H9 (cell line): Measurements from ENCODE around the gene ATP5F1B. TPM values are rescaled to one million over a fixed set of nuclear protein-coding genes. Genes with fewer than 3 reads are reported as not detected.

Source experiments
- DNase-seq: peaks from one replicate; pipeline ENCODE4 v3.0.0-alpha.2; 2017
- H2AFZ ChIP-seq: one replicate; pipeline ENCODE4 v1.6.1; 2013; ENCODE audit warnings: mild to moderate bottlenecking, low read length, control low read depth, moderate library complexity
- H2AK5ac ChIP-seq: 2 replicates; pipeline ENCODE4 v1.6.1; 2013; ENCODE audit warnings: low read length, control low read depth, mixed read lengths; ENCODE audit not compliant: insufficient read length
- H2BK120ac ChIP-seq: one replicate; pipeline ENCODE4 v1.6.1; 2013; ENCODE audit warnings: low read depth, mild to moderate bottlenecking, low read length, control low read depth, inconsistent platforms; ENCODE audit not compliant: poor library complexity, severe bottlenecking
- H2BK12ac ChIP-seq: 2 replicates; pipeline ENCODE4 v1.6.1; 2013; ENCODE audit warnings: low read length, control low read depth, mixed read lengths, low read depth; ENCODE audit not compliant: insufficient read length
- H2BK15ac ChIP-seq: 2 replicates; pipeline ENCODE4 v1.6.1; 2013; ENCODE audit warnings: low read depth, low read length, control low read depth
- H2BK20ac ChIP-seq: one replicate; pipeline ENCODE4 v1.6.1; 2013; ENCODE audit warnings: low read depth, mild to moderate bottlenecking, low read length, control low read depth, inconsistent platforms; ENCODE audit not compliant: poor library complexity, severe bottlenecking
- H2BK5ac ChIP-seq: 2 replicates; pipeline ENCODE4 v1.6.1; 2013; ENCODE audit warnings: low read length, control low read depth, mixed read lengths; ENCODE audit not compliant: insufficient read length
- H3K14ac ChIP-seq: 2 replicates; pipeline ENCODE4 v1.6.1; 2013; ENCODE audit warnings: low read length, control low read depth; ENCODE audit not compliant: insufficient read depth
- H3K18ac ChIP-seq: 2 replicates; pipeline ENCODE4 v1.6.1; 2013; ENCODE audit warnings: low read depth, mild to moderate bottlenecking, mixed read lengths, low read length, control low read depth; ENCODE audit not compliant: insufficient read length
- H3K23ac ChIP-seq: 2 replicates; pipeline ENCODE4 v1.6.1; 2013; ENCODE audit warnings: low read length, control low read depth, mixed read lengths, low read depth; ENCODE audit not compliant: insufficient read length
- H3K23me2 ChIP-seq: 2 replicates; pipeline ENCODE4 v1.6.1; 2013; ENCODE audit warnings: low read depth, mild to moderate bottlenecking, mixed read lengths, low read length, control low read depth; ENCODE audit not compliant: insufficient read length, poor library complexity, severe bottlenecking
- H3K27ac ChIP-seq: 2 replicates; pipeline ENCODE4 v1.5.1; 2013; ENCODE audit warnings: low read length, control low read depth, mixed read lengths, low read depth; ENCODE audit not compliant: insufficient read length
- H3K27me3 ChIP-seq: 2 replicates; pipeline ENCODE4 v1.6.1; 2013; ENCODE audit warnings: low read length, control low read depth, inconsistent platforms; ENCODE audit not compliant: insufficient read depth
- H3K4ac ChIP-seq: 2 replicates; pipeline ENCODE4 v1.6.1; 2013; ENCODE audit warnings: low read depth, mild to moderate bottlenecking, control low read depth, inconsistent platforms, low read length, moderate library complexity
- H3K4me1 ChIP-seq: 2 replicates; pipeline ENCODE4 v1.6.1; 2013; ENCODE audit warnings: low read length, control low read depth, inconsistent platforms; ENCODE audit not compliant: insufficient read depth
- H3K4me2 ChIP-seq: 2 replicates; pipeline ENCODE4 v1.6.1; 2013; ENCODE audit warnings: low read length, control low read depth, mixed read lengths; ENCODE audit not compliant: insufficient read length, insufficient read depth
- H3K56ac ChIP-seq: 2 replicates; pipeline ENCODE4 v1.6.1; 2013; ENCODE audit warnings: low read depth, mild to moderate bottlenecking, mixed read lengths, low read length, control low read depth; ENCODE audit not compliant: insufficient read length
- H3K79me1 ChIP-seq: 2 replicates; pipeline ENCODE4 v1.6.1; 2013; ENCODE audit warnings: low read depth, mild to moderate bottlenecking, moderate library complexity, low read length, control low read depth, inconsistent platforms; ENCODE audit not compliant: insufficient read depth, poor library complexity, severe bottlenecking
- H3K79me2 ChIP-seq: 2 replicates; pipeline ENCODE4 v1.6.1; 2013; ENCODE audit warnings: low read length, control low read depth, inconsistent platforms; ENCODE audit not compliant: insufficient read depth
- H3K9ac ChIP-seq: 2 replicates; pipeline ENCODE4 v1.6.1; 2013; ENCODE audit warnings: low read length, control low read depth, mixed read lengths; ENCODE audit not compliant: insufficient read length; ENCODE audit errors: extremely low read depth
- H3K9me3 ChIP-seq: one replicate; pipeline ENCODE4 v1.6.1; 2013; ENCODE audit warnings: low read depth, low read length, inconsistent platforms; ENCODE audit not compliant: control insufficient read depth
- H3T11ph ChIP-seq: one replicate; pipeline ENCODE4 v1.6.1; 2013; ENCODE audit warnings: mild to moderate bottlenecking, low read length, control low read depth, inconsistent platforms
- H4K20me1 ChIP-seq: one replicate; pipeline ENCODE4 v1.6.1; 2013; ENCODE audit not compliant: control insufficient read depth, insufficient read length, insufficient read depth
- H4K5ac ChIP-seq: 2 replicates; pipeline ENCODE4 v1.6.1; 2013; ENCODE audit warnings: low read depth, mild to moderate bottlenecking, mixed read lengths, low read length, control low read depth; ENCODE audit not compliant: insufficient read length
- H4K8ac ChIP-seq: replicated peaks from 2 replicates; pipeline ENCODE4 v1.6.1; 2013; ENCODE audit warnings: low read length, control low read depth, mixed read lengths, low read depth; ENCODE audit not compliant: insufficient read length
- H4K91ac ChIP-seq: 2 replicates; pipeline ENCODE4 v1.6.1; 2013; ENCODE audit warnings: low read depth, mild to moderate bottlenecking, moderate library complexity, mixed read lengths, low read length, control low read depth; ENCODE audit not compliant: insufficient read length
- H3K27ac Mint-ChIP-seq, 3 experiments: 2 replicates in 2 of 3; 3 replicates in 1 of 3; pipeline ENCODE4 v1.8.0; 2020 to 2021; ENCODE audit warnings: mixed read lengths in 3 of 3, mild to moderate bottlenecking in 1 of 3, moderate library complexity in 1 of 3
- H3K27me3 Mint-ChIP-seq: 2 replicates; pipeline ENCODE4 v1.8.0; 2021; ENCODE audit warnings: low read depth, mild to moderate bottlenecking, moderate library complexity, mixed read lengths
- H3K36me3 Mint-ChIP-seq, 3 experiments: 2 replicates in 2 of 3; 3 replicates in 1 of 3; pipeline ENCODE4 v1.8.0; 2020 to 2021; ENCODE audit warnings: low read depth in 3 of 3, mixed read lengths in 3 of 3; ENCODE audit not compliant: insufficient read depth in 1 of 3
- H3K4me1 Mint-ChIP-seq, 2 experiments: 2 replicates each; pipeline ENCODE4 v1.8.0; 2020; ENCODE audit warnings: mixed read lengths in 2 of 2
- H3K4me3 Mint-ChIP-seq, 2 experiments: 2 replicates in 1 of 2; 3 replicates in 1 of 2; pipeline ENCODE4 v1.8.0; 2020 to 2021; ENCODE audit warnings: mild to moderate bottlenecking in 2 of 2, mixed read lengths in 2 of 2, moderate library complexity in 1 of 2
- H3K9me3 Mint-ChIP-seq, 2 experiments: 2 replicates in 1 of 2; 3 replicates in 1 of 2; pipeline ENCODE4 v1.8.0; 2020; ENCODE audit warnings: mild to moderate bottlenecking in 2 of 2, mixed read lengths in 2 of 2, moderate library complexity in 1 of 2
- WGBS: extraction: QIAGEN DNeasy Blood & Tissue Kit; methylation state at CpG from one replicate; pipeline ENCODE4 v1.1.7; 2013; ENCODE audit warnings: missing lambda C conversion rate, low lambda C conversion rate, mixed read lengths; ENCODE audit not compliant: insufficient read length; ENCODE audit errors: extremely low coverage; 5-methylcytosine and 5-hydroxymethylcytosine counted together
- total RNA-seq: library from RNA; stranded (reverse); gene quantifications from 2 replicates; pipeline ENCODE4 v1.2.1, GENCODE V29; 2021
- TF ChIP-seq, protein P1 (sequence below): fragments of 200-600 bp; sonication (generic); conservative IDR thresholded peaks from 3 replicates; pipeline ENCODE4 v1.8.0; 2021; ENCODE audit warnings: antibody characterized with exemption, mild to moderate bottlenecking

ATP5F1B gene
- total RNA-seq, 1 experiment from 2014 or later = 927 TPM

GRCh38 chr12:56616244-56616643 is 29.5 kb downstream of the ATP5F1B start:
- H3K79me2 ChIP-seq = peaks cover 5% of the 10 kb centered on the region; the same call in 1 of the 2 replicates
- no peak overlapping the region for H3K4ac ChIP-seq
- H2AK5ac ChIP-seq = no peak overlapping the region
- Mint-ChIP-seq H3K9me3 (no peaks in the 10 kb centered on the region), H3K36me3 (peaks cover 36 to 85% (median 76%) of the 10 kb centered on the region in 3 experiments; a peak in 6 of 7 replicates), H3K4me3 (no peak overlapping the region), H3K27ac (no peak overlapping the region; a peak in 1 of 7 replicates), H3K27me3 (no peaks in the 10 kb centered on the region), H3K4me1 (no peaks in the 10 kb centered on the region)
- no peak overlapping the region for H2BK12ac ChIP-seq
- H3K14ac ChIP-seq = no peak overlapping the region
- H3K79me1 ChIP-seq = peaks cover 8% of the 10 kb centered on the region
- H4K91ac ChIP-seq = no peak overlapping the region
- H3K9me3 ChIP-seq = no peaks in the 10 kb centered on the region
- no peaks in the 10 kb centered on the region for H4K20me1 ChIP-seq
- no peak overlapping the region for H2BK5ac ChIP-seq
- H3K27me3 ChIP-seq = no peaks in the 10 kb centered on the region
- no peak overlapping the region for H3K56ac ChIP-seq
- H3K27ac ChIP-seq = no peak overlapping the region
- no peaks in the 10 kb centered on the region for H3K4me1 ChIP-seq
- no peak overlapping the region for H3K18ac ChIP-seq
- no peak overlapping the region for H3K23ac ChIP-seq
- no peak overlapping the region for H3K4me2 ChIP-seq
- no peak overlapping the region for H2AFZ ChIP-seq
- no peak overlapping the region for H4K8ac ChIP-seq
- H2BK120ac ChIP-seq = no peak overlapping the region
- no peak overlapping the region for H2BK20ac ChIP-seq
- no peak for DNase-seq
- no peak overlapping the region for H2BK15ac ChIP-seq
- H3K23me2 ChIP-seq = no peaks in the 10 kb centered on the region
- TF ChIP-seq, protein P1, sequence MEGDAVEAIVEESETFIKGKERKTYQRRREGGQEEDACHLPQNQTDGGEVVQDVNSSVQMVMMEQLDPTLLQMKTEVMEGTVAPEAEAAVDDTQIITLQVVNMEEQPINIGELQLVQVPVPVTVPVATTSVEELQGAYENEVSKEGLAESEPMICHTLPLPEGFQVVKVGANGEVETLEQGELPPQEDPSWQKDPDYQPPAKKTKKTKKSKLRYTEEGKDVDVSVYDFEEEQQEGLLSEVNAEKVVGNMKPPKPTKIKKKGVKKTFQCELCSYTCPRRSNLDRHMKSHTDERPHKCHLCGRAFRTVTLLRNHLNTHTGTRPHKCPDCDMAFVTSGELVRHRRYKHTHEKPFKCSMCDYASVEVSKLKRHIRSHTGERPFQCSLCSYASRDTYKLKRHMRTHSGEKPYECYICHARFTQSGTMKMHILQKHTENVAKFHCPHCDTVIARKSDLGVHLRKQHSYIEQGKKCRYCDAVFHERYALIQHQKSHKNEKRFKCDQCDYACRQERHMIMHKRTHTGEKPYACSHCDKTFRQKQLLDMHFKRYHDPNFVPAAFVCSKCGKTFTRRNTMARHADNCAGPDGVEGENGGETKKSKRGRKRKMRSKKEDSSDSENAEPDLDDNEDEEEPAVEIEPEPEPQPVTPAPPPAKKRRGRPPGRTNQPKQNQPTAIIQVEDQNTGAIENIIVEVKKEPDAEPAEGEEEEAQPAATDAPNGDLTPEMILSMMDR = no peak
- no peak overlapping the region for H3K9ac ChIP-seq
- no peak overlapping the region for H4K5ac ChIP-seq
- H3T11ph ChIP-seq = no peak overlapping the region
- WGBS = no CpG with 5 or more reads among the region's 3 CpGs
